Measurements from ENCODE around the gene FAM163B.

Gene FAM163B

GRCh38 chr9:133609311-133610098, at the start of gene FAM163B:
FAM163B (minus strand) TSS chr9:133609389; CDS start chr9:133580223, 29,166 bp downstream.
- Histone ChIP-seq H3K9me3 (ENCODE audit: low read length) (no peaks in the 10 kb centered on the region), H3K27ac (ENCODE audit: low read depth, low read length, poor library complexity, severe bottlenecking) (no peak within 1 kb of the TSS), H3K4me1 (ENCODE audit: insufficient read depth, low read length, severe bottlenecking) (no peaks in the 10 kb centered on the region), H3F3A (ENCODE audit: insufficient read depth, low read length) (no peaks in the 10 kb centered on the region), H3K79me2 (ENCODE audit: insufficient read depth, low read length) (no peaks in the 10 kb centered on the region), H3K4me2 (ENCODE audit: low read length) (no peak within 1 kb of the TSS), H3K9ac (ENCODE audit: low read length) (no peak within 1 kb of the TSS), H3K27me3 (ENCODE audit: insufficient read depth, low read length) (peaks cover 5% of the 10 kb centered on the region; the same call in 1 of the 2 replicates), H4K20me1 (ENCODE audit: insufficient read depth, low read length) (no peaks in the 10 kb centered on the region), H3K4me3 (ENCODE audit: low read depth, low read length, poor library complexity, severe bottlenecking) (no peak within 1 kb of the TSS), H2AFZ (ENCODE audit: low read length) (no peak within 1 kb of the TSS), H3K9me2 (ENCODE audit: low read depth, low read length) (no peaks in the 10 kb centered on the region), H3K36me3 (ENCODE audit: insufficient read depth, low read length) (no peaks in the 10 kb centered on the region)
- TF ChIP-seq EZH2 (IDR thresholded peaks at IDR 0.05; ENCODE audit: borderline replicate concordance, low read length) = no peak
- TF ChIP-seq, protein P1, sequence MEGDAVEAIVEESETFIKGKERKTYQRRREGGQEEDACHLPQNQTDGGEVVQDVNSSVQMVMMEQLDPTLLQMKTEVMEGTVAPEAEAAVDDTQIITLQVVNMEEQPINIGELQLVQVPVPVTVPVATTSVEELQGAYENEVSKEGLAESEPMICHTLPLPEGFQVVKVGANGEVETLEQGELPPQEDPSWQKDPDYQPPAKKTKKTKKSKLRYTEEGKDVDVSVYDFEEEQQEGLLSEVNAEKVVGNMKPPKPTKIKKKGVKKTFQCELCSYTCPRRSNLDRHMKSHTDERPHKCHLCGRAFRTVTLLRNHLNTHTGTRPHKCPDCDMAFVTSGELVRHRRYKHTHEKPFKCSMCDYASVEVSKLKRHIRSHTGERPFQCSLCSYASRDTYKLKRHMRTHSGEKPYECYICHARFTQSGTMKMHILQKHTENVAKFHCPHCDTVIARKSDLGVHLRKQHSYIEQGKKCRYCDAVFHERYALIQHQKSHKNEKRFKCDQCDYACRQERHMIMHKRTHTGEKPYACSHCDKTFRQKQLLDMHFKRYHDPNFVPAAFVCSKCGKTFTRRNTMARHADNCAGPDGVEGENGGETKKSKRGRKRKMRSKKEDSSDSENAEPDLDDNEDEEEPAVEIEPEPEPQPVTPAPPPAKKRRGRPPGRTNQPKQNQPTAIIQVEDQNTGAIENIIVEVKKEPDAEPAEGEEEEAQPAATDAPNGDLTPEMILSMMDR (IDR thresholded peaks at IDR 0.05; ENCODE audit: low read length) = no peak

DNA sequence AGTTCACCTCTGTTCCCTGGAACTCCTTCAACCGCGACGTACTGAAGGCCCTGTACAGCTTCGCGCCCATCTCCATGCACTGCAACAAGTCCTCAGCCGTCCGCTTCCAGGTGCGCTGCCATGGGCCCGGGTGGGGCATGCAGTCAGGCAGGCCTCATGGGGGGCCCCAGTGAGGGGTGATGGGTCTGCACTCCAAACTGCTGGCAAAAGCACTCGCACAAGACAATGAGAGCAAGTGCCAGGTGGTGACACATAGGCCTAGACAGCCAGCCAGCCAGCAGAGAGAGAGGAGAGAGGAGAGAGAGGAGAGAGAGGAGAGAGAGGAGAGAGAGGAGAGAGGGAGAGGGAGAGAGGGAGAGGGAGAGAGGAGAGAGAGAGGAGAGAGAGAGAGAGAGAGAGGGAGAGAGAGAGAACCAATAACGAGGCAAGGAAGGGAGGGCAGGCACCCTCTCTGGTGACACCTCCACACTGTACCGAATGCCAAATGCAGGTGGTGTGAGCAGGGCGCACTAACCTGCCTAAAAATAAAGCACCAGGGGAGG, 48.0 kb upstream of the FAM163B start:
- H3K27ac ChIP-seq (ENCODE audit: low read depth, low read length, poor library complexity, severe bottlenecking) = no peak overlapping the region
- no peak overlapping the region for H3K4me2 ChIP-seq (ENCODE audit: low read length)
- no peaks in the 10 kb centered on the region for H3K9me2 ChIP-seq (ENCODE audit: low read depth, low read length)
- H3K9me3 ChIP-seq (ENCODE audit: low read length) = no peaks in the 10 kb centered on the region
- H4K20me1 ChIP-seq (ENCODE audit: insufficient read depth, low read length) = no peaks in the 10 kb centered on the region
- no peaks in the 10 kb centered on the region for H3K79me2 ChIP-seq (ENCODE audit: insufficient read depth, low read length)
- no peak overlapping the region for H3K4me3 ChIP-seq (ENCODE audit: low read depth, low read length, poor library complexity, severe bottlenecking)
- H3K4me1 ChIP-seq (ENCODE audit: insufficient read depth, low read length, severe bottlenecking) = no peaks in the 10 kb centered on the region
- TF ChIP-seq EZH2 (IDR thresholded peaks at IDR 0.05; ENCODE audit: borderline replicate concordance, low read length) = no peak
- TF ChIP-seq, protein P1 (IDR thresholded peaks at IDR 0.05; ENCODE audit: low read length) = no peak
- no peak overlapping the region for H3K9ac ChIP-seq (ENCODE audit: low read length)
- peaks cover 3% of the 10 kb centered on the region; the same call in 1 of the 2 replicates for H3K27me3 ChIP-seq (ENCODE audit: insufficient read depth, low read length)
- H3F3A ChIP-seq (ENCODE audit: insufficient read depth, low read length) = no peaks in the 10 kb centered on the region
- no peaks in the 10 kb centered on the region for H3K36me3 ChIP-seq (ENCODE audit: insufficient read depth, low read length)
- H2AFZ ChIP-seq (ENCODE audit: low read length) = no peak overlapping the region

DNA sequence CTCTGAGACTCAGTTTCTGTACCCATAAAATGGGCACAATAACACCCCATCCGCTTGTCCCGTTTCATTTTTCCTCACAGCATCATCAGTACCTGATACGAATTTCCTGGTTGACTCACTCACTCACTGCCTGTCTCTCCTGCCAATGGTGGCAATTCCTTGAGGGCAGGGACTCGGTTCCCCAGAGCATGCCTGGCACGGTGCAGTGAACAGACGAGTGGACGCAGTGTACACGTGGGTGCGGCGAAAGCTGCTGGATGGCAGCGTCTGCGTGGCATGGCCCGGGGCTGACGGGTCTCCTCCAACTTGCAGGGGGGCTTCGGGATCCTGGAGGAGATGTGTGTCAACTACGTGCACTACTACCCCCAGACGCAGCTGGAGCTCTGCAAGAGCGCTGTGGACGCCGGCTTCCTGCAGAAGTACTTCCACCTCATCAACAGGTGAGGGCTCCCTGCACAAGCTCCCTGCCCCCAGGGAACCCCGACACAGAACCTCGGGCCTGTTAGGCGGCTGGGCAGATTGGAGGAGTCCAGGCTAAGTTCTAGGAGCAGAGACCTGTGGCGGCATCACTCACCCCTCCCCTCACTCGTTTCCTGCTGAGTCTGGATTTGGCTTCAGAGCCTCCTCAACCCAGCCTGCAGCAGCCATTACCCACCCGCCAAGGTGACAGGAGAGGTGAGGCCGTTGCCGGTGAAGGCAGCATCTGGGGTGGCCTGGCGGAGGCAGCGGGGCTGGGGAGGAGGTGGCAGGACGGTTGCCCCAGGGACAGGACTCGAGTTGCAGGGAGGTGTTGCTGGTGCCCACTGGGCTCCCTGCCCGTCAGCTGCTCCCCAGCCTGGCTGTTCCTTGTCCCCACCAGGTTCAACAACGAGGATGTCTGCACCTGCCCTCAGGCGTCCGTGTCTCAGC, 47.3 kb upstream of the FAM163B start:
- no peak overlapping the region for H3K27ac ChIP-seq (ENCODE audit: low read depth, low read length, poor library complexity, severe bottlenecking)
- no peaks in the 10 kb centered on the region for H3F3A ChIP-seq (ENCODE audit: insufficient read depth, low read length)
- H3K4me2 ChIP-seq (ENCODE audit: low read length) = no peak overlapping the region
- H3K36me3 ChIP-seq (ENCODE audit: insufficient read depth, low read length) = no peaks in the 10 kb centered on the region
- H3K9me3 ChIP-seq (ENCODE audit: low read length) = no peaks in the 10 kb centered on the region
- no peaks in the 10 kb centered on the region for H3K9me2 ChIP-seq (ENCODE audit: low read depth, low read length)
- TF ChIP-seq, protein P1 (IDR thresholded peaks at IDR 0.05; ENCODE audit: low read length) = no peak
- TF ChIP-seq EZH2 (IDR thresholded peaks at IDR 0.05; ENCODE audit: borderline replicate concordance, low read length) = no peak
- H3K4me1 ChIP-seq (ENCODE audit: insufficient read depth, low read length, severe bottlenecking) = no peaks in the 10 kb centered on the region
- H3K4me3 ChIP-seq (ENCODE audit: low read depth, low read length, poor library complexity, severe bottlenecking) = no peak overlapping the region
- H3K27me3 ChIP-seq (ENCODE audit: insufficient read depth, low read length) = peaks cover 3% of the 10 kb centered on the region; the same call in 1 of the 2 replicates
- no peak overlapping the region for H3K9ac ChIP-seq (ENCODE audit: low read length)
- no peak overlapping the region for H2AFZ ChIP-seq (ENCODE audit: low read length)
- H4K20me1 ChIP-seq (ENCODE audit: insufficient read depth, low read length) = no peaks in the 10 kb centered on the region
- no peaks in the 10 kb centered on the region for H3K79me2 ChIP-seq (ENCODE audit: insufficient read depth, low read length)
